ENCODE data around the gene BTBD9.
A peak's percentile ranks its signal among the peaks of the same experiment; 100 is the strongest.

Gene BTBD9

GRCh38 chr6:38554700-38555413, 84.9 kb downstream of the BTBD9 start:
- peak; percentile 3 for DNase-seq (ENCODE audit: low spot score)

GRCh38 chr6:38554014-38554413, 85.7 kb downstream of the BTBD9 start:
- DNase-seq (ENCODE audit: low spot score), result no peak

- DNase-seq (ENCODE audit: low spot score), result no peak
These were observed 87.6 kb downstream of the BTBD9 start for GRCh38 chr6:38552121-38552520.

GRCh38 chr6:38549795-38550194, 89.9 kb downstream of the BTBD9 start:
- no peak for DNase-seq (ENCODE audit: low spot score)

GRCh38 chr6:38549180-38549579, 90.5 kb downstream of the BTBD9 start:
- DNase-seq (ENCODE audit: low spot score), result no peak

- DNase-seq (ENCODE audit: low spot score), result no peak
These were observed 96.7 kb downstream of the BTBD9 start for GRCh38 chr6:38543022-38543421.

- DNase-seq (ENCODE audit: low spot score), result no peak
These were observed 97.7 kb downstream of the BTBD9 start for GRCh38 chr6:38542031-38542430.

- DNase-seq (ENCODE audit: low spot score), result no peak
These were observed 106.7 kb downstream of the BTBD9 start for GRCh38 chr6:38533064-38533463.

GRCh38 chr6:38531134-38531533, 108.6 kb downstream of the BTBD9 start:
- no peak for DNase-seq (ENCODE audit: low spot score)

- DNase-seq (ENCODE audit: low spot score), result no peak
These were observed 111.3 kb downstream of the BTBD9 start for GRCh38 chr6:38528196-38528965.

- DNase-seq (ENCODE audit: low spot score), result no peak
These were observed 112.4 kb downstream of the BTBD9 start for GRCh38 chr6:38527371-38527770.

GRCh38 chr6:38525888-38526287, 113.8 kb downstream of the BTBD9 start:
- DNase-seq (ENCODE audit: low spot score), result no peak

- no peak for DNase-seq (ENCODE audit: low spot score)
These were observed 115.1 kb downstream of the BTBD9 start for GRCh38 chr6:38524436-38525145.

- no peak for DNase-seq (ENCODE audit: low spot score)
These were observed 117.4 kb downstream of the BTBD9 start for GRCh38 chr6:38522322-38522721.

- no peak for DNase-seq (ENCODE audit: low spot score)
These were observed 121.0 kb downstream of the BTBD9 start for GRCh38 chr6:38518511-38519304.

- DNase-seq (ENCODE audit: low spot score), result no peak
These were observed 122.7 kb downstream of the BTBD9 start for GRCh38 chr6:38517005-38517404.

GRCh38 chr6:38514399-38514798, 125.3 kb downstream of the BTBD9 start:
- DNase-seq (ENCODE audit: low spot score), result no peak

- DNase-seq (ENCODE audit: low spot score), result no peak
These were observed 127.5 kb downstream of the BTBD9 start for GRCh38 chr6:38512211-38512610.

- DNase-seq (ENCODE audit: low spot score), result peak; percentile 0
These were observed 129.5 kb downstream of the BTBD9 start for GRCh38 chr6:38510205-38510604.

- peak; percentile 67 for DNase-seq (ENCODE audit: low spot score)
These were observed 130.0 kb downstream of the BTBD9 start for GRCh38 chr6:38509713-38510112.

GRCh38 chr6:38508894-38509293, 130.8 kb downstream of the BTBD9 start:
- peak; percentile 1 for DNase-seq (ENCODE audit: low spot score)

GRCh38 chr6:38508286-38508685, 131.4 kb downstream of the BTBD9 start:
- DNase-seq (ENCODE audit: low spot score), result no peak

Measured in SW480 (cell line).